Measurements from ENCODE around the gene PMFBP1.
A peak's percentile ranks its signal among the peaks of the same experiment; 100 is the strongest.

Gene PMFBP1, protein sequence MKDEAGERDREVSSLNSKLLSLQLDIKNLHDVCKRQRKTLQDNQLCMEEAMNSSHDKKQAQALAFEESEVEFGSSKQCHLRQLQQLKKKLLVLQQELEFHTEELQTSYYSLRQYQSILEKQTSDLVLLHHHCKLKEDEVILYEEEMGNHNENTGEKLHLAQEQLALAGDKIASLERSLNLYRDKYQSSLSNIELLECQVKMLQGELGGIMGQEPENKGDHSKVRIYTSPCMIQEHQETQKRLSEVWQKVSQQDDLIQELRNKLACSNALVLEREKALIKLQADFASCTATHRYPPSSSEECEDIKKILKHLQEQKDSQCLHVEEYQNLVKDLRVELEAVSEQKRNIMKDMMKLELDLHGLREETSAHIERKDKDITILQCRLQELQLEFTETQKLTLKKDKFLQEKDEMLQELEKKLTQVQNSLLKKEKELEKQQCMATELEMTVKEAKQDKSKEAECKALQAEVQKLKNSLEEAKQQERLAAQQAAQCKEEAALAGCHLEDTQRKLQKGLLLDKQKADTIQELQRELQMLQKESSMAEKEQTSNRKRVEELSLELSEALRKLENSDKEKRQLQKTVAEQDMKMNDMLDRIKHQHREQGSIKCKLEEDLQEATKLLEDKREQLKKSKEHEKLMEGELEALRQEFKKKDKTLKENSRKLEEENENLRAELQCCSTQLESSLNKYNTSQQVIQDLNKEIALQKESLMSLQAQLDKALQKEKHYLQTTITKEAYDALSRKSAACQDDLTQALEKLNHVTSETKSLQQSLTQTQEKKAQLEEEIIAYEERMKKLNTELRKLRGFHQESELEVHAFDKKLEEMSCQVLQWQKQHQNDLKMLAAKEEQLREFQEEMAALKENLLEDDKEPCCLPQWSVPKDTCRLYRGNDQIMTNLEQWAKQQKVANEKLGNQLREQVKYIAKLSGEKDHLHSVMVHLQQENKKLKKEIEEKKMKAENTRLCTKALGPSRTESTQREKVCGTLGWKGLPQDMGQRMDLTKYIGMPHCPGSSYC

GRCh38 chr16:72172105-72173034 lies at the start of gene PMFBP1:
PMFBP1 (minus strand) TSS chr16:72172155; CDS start chr16:72171208, 947 bp downstream.
- peak in 1 of 2 donors; percentile 1 for DNase-seq

DNA sequence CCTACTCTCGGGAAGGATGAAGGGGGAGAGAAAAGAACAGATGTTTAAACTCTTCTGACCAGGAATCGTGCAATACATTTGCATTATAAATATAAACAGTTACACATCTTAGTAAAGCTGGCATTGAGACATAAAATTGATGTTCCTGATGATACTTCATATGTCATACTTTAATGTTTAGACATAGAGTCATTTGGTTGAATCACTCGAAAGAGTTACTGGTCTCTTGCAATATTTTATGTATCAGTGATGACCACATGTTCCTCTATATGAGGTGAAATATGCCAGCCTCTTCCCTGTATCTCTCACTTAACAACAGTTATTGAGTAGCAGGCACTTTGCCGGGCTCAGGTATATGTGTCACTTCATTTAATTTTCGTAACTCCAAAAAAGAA lies 49.7 kb upstream of the PMFBP1 start:
- no peak for DNase-seq

GRCh38 chr16:72220875-72221629 lies 49.1 kb upstream of the PMFBP1 start:
- DNase-seq, result no peak

DNA sequence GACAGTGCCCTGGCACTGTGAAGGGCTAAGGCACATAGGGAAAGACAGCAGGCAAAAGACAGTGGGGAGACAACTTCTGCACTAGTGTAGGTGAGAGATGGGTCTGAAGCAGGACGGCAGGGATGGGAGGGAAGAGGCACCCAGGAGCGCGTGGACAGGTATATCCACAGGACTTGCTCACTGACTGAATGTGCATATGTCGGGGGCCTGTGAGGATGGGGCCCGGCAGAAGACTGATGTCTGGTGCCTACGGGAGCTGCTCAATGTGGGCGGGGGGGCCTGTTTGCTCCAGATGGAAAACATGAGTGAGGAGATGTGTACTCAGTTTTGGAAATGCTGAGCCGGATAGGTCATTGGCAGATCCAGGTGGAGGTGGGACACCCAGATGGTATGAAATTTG lies 47.3 kb upstream of the PMFBP1 start:
- no peak for DNase-seq

- no peak for DNase-seq
Measured at GRCh38 chr16:72216767-72217166, 44.8 kb upstream of the PMFBP1 start.

- DNase-seq, result no peak
Measured at GRCh38 chr16:72214821-72215220, 42.9 kb upstream of the PMFBP1 start.

DNA sequence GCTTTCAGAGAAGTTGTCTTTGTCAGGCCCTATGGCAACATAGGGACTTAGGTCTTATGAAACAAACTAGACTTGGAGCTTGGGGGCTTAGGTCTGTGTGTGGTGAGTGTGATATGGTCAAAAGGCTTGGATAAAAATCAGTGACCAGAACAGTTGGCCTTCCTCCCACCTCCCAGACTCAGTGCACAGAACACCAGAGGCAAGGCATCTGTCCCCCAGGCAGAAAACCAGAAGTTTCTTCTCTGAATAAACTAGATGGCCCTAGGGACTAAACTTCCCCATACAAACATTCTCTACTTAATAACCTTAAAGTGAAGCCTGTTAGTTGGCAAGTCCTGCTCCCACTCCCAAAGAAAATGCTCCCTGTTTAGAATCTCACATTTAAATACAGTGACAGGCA lies 39.2 kb upstream of the PMFBP1 start:
- no peak for DNase-seq

GRCh38 chr16:72210555-72210954 lies 38.6 kb upstream of the PMFBP1 start:
- no peak for DNase-seq

GRCh38 chr16:72210072-72210471 lies 38.1 kb upstream of the PMFBP1 start:
- DNase-seq, result no peak

DNA sequence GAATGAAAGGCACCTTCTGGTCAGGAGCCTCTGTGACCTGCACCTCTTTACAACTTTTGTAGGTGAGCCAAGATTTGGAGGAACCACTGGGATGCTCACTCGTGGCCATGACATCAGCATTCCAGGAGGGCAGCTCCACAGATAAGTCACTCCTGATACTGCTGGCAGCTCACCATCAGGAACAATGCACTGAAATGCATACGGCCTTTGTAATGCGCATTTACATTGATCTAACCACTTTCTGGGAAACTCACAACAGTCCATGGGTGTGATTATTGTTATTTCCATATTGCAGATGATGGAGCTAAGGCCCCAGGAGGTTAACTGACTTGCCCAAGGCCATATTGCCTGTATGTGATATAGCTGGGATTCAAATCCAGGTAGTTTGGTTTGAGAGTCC lies 34.3 kb upstream of the PMFBP1 start:
- DNase-seq, result no peak

DNA sequence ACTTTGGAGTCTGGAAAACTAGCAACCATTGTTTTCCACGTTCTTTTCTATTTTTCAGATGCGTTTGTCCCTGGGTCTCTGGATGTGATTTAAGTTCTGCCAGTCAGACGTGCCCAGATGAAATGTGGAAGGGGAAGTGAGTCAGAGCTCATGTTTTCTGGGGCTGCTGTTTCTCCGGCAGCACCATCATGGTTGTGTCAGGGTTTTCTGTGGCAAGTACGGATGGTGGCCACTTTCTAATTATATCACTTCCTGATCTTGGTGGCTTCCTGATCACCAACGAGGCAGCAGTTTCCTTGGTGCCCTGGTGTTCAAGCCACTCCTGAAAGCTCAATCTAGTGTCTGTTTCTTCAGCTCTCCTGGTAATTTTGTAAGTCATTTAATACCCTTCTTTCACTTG lies 31.4 kb upstream of the PMFBP1 start:
- peak in 1 of 2 donors; percentile 9 for DNase-seq

GRCh38 chr16:72202014-72202413 lies 30.1 kb upstream of the PMFBP1 start:
- DNase-seq, result no peak

DNA sequence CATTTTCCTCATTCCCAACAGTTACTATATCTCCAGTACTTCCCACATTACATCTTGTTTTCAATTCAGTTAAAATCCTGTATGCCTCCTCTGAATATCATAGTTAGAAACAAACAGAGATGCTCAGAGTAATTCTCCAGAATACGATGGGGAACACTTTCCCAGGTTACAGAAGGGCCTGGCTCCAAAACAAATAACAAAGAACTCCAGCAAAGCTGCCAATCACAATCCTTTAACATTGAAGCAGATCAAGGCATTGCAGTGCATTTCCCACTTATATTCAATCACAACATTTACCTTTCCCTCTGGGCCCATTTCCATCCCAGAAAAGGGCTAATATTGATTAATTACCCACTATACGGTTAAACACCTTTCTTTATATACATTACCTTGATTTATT lies 29.4 kb upstream of the PMFBP1 start:
- no peak for DNase-seq

DNA sequence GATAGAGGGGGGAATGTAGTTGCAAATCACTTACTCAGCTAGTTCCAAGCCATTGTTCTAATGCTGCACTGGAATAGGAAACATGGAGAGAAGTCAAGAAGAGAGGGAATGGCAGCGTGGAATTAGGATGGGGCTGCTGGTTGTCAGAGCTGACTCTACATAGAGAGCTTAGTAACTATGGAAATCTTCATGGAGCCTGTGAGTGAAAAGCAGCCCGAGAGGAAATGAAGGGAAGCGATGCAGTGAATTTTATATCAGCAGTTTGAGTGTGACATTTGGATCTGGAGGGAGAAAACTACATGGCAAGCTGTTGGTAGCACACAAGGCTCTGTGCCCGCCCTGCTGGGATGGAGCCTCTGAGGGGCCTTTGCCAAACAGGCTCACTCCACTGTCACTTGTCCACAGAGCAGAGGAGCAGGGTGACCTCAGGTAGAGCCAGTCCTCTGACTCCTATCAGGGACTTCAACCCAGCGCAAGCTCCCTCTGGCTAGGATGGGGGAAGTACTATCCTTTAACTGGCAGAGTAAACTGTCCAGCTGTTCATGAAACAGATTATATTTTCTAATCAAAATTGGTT lies 27.9 kb upstream of the PMFBP1 start:
- no peak for DNase-seq

GRCh38 chr16:72198771-72199201 lies 26.8 kb upstream of the PMFBP1 start:
- no peak for DNase-seq

- no peak for DNase-seq
Measured at GRCh38 chr16:72198021-72198711, 26.2 kb upstream of the PMFBP1 start.

DNA sequence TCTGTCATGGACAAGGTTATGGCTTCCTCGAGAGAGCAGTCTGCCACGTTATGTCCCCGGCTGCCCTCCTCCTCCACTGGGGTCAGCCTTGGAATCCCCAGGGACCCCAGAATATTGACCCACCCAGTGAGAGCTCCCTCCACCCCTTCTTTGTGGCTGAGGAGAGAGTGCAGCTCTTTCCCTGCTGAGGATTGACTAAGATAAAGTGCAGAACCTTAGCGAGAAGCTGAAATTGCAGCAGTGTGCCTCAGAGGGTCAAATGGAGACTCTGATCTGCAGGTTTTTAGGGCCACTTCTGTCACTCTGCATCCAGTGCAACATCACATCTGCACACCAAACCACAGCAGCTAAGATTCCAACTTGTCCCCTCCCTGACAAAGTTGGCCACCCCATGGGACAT lies 25.6 kb upstream of the PMFBP1 start:
- DNase-seq, result no peak

- no peak for DNase-seq
Measured at GRCh38 chr16:72195609-72196008, 23.7 kb upstream of the PMFBP1 start.

DNA sequence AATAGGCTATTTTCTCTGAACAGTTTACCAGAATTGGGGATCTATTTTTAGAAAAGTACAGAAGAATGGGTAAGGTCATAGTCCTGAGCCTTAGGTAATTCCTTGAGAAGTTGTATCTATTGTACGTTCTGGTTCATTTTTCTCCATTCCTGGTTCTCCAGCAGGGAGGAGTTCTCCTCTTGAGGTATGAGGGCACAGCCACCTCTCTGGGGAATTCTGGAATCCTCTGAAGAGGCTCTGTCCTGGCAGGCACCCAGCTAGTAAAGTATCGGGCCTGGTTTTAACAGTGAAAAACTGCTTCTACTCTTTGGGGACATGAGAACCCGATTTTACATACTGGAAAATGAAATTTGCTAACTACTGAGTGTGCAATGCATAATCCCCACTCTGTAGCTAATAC lies 19.6 kb upstream of the PMFBP1 start:
- DNase-seq, result no peak

DNA sequence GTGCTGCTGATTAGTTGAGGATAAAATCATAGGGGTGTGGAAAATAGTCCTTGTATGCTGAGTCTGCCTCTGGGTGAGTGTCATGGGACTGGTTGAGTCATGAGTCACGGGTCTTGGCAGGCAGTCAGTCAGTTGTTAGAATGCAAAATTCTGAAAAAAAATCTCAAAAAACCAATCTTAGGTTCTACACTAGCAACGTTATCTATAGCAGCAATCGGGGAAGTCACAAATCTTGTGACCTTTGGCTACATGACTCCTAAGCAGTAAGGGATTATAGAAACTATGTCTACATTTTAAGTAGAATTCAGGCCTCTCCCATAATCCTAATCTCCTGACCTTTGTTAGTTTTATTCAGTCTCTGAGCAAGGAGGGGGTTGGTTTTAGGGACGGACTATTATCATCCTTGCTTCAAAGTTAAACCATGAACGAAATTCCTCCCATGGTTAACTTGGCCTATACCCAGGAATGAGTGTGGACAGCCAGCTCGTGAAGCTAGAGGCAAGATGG lies 18.0 kb upstream of the PMFBP1 start:
- DNase-seq, result no peak

DNA sequence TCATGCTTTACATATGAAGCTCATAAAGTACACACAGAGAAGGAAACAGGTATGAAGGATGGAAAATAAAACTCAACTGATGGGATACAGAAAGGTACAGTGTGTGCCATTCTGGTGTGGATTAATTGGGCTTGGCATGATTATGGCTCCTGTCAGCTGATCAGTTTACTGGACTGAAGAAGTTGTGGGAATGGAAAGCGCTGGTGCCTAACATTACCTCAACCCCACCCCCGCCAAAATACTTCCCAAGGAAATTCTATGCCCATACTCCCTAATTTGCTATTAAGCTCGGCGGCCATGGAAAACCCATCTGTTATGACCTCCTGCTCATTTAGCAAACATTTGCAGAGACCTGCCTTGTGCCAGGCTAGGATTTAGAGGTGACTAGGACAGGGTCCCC lies 16.6 kb upstream of the PMFBP1 start:
- DNase-seq, result no peak

All from stimulated activated CD4-positive, alpha-beta T cell treated with anti-CD3 and anti-CD28 coated beads, Interleukin-2, amount 100 ng/mL, for 48 hours (primary cell).